Mesodermal cell (in vitro differentiated cells): ENCODE measurements around the gene PROP1.
"Not testable (repeated sequence)": the region's sequence is repeated elsewhere in the genome, so short reads cannot be mapped to it uniquely, and the experiment has no call there.

Experiments
- H3K27ac ChIP-seq: 2 replicates; pipeline ENCODE4 v1.7.0; 2013; ENCODE audit warnings: mild to moderate bottlenecking, low read depth, low read length, moderate library complexity; ENCODE audit not compliant: severe bottlenecking
- H3K36me3 ChIP-seq: 2 replicates; pipeline ENCODE4 v1.7.1; 2013; ENCODE audit warnings: mild to moderate bottlenecking, low read length, moderate library complexity; ENCODE audit not compliant: control insufficient read depth, insufficient read depth
- H3K4me1 ChIP-seq: one replicate; pipeline ENCODE4 v1.7.1; 2013; ENCODE audit warnings: mild to moderate bottlenecking, low read length; ENCODE audit not compliant: insufficient read depth, control insufficient read depth, poor library complexity, severe bottlenecking
- H3K4me3 ChIP-seq: 2 replicates; pipeline ENCODE4 v1.7.0; 2013; ENCODE audit warnings: low read length, control low read depth, mild to moderate bottlenecking; ENCODE audit not compliant: insufficient read depth, poor library complexity, severe bottlenecking; ENCODE audit errors: extremely low read depth
- H3K9me3 ChIP-seq: 2 replicates; pipeline ENCODE4 v1.7.1; 2013; ENCODE audit warnings: mild to moderate bottlenecking, low read length, moderate library complexity; ENCODE audit not compliant: control insufficient read depth
- WGBS, 2 experiments: methylation state at CpG; one replicate each; pipeline ENCODE4 v1.1.5; 2013; ENCODE audit warnings: missing lambda C conversion rate in 2 of 2; ENCODE audit not compliant: insufficient coverage in 2 of 2; 5-methylcytosine and 5-hydroxymethylcytosine counted together

Gene PROP1

GRCh38 chr5:177981296-177982071, 14.6 kb downstream of the PROP1 start:
- H3K9me3 ChIP-seq, result no peaks in the 10 kb centered on the region
- H3K4me1 ChIP-seq, result no peaks in the 10 kb centered on the region
- no peaks in the 10 kb centered on the region for H3K36me3 ChIP-seq
- WGBS, 2 experiments, result 90% methylated on average over 16 to 21 of the region's 26 CpGs
- no peak overlapping the region for H3K4me3 ChIP-seq
- H3K27ac ChIP-seq, result no peak overlapping the region

- WGBS, 2 experiments, result 54 to 80% methylated on average over 8 of the region's 10 CpGs
Measured at GRCh38 chr5:177980743-177981151, 15.3 kb downstream of the PROP1 start.

GRCh38 chr5:177977600-177977999, 18.4 kb downstream of the PROP1 start:
- H3K27ac ChIP-seq, H3K36me3 ChIP-seq, H3K4me3 ChIP-seq, H3K4me1 ChIP-seq, H3K9me3 ChIP-seq: not testable (repeated sequence)
- 86 to 92% methylated on average over 2 of the region's 8 CpGs for WGBS, 2 experiments

More at GRCh38 chr5:177980743-177981151, 15.3 kb downstream of the PROP1 start:
- H3K4me3 ChIP-seq, result no peak overlapping the region
- H3K9me3 ChIP-seq, result no peaks in the 10 kb centered on the region
- H3K4me1 ChIP-seq, result no peaks in the 10 kb centered on the region
- H3K27ac ChIP-seq, result no peak overlapping the region
- no peaks in the 10 kb centered on the region for H3K36me3 ChIP-seq

DNA sequence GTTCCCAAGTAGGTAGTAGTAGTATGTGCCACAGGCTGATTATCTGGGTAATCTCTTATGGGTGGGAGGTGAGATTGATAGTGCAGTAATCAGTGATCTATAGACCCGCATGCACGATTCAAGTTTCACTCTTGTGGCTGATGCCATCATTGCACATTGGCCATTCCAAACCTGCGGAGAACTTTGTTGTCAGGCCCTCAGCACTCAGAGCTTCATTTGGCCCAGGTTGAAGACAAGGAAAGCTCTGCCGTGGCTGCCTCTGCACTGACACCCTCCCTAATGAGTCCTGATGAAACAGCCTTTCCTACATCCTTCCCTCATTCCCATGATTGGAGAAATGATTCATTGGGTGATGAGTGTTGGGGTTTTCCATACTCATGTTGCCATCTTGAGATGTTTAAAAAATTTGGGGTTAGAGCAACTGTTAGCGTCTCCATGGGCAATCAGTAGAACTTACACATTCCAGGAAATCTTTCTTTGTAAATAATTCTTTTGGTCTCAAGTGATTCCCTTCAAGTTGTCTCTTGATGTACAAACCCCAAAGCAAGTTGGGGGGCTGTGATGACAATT, 22.9 kb downstream of the PROP1 start:
- Histone ChIP-seq H3K9me3 (no peaks in the 10 kb centered on the region), H3K36me3 (no peaks in the 10 kb centered on the region), H3K4me3 (no peak overlapping the region), H3K4me1 (no peaks in the 10 kb centered on the region), H3K27ac (no peak overlapping the region)
- 95 to 100% methylated on average over 3 to 4 of the region's 5 CpGs for WGBS, 2 experiments

DNA sequence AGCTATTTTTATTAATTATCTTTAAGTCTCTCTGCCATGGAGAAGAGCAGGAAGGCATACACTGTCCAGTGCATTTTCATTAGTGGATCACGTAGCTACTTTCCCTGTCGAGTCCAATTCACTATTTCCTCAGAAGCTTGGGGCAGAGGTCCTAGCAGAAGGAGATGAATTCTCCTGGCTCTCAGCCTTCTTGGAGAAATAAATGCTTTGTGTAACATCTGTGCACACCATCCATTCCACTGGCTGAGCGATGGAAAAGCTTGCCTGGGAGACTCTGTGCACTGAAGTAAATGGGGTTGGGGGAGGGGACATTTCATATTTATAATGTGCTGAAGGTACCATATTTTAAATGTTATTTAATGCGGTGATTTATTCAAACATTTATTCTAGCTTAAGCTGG, 23.4 kb downstream of the PROP1 start:
- Histone ChIP-seq H3K4me3 (no peak overlapping the region), H3K4me1 (no peaks in the 10 kb centered on the region), H3K27ac (no peak overlapping the region), H3K36me3 (no peaks in the 10 kb centered on the region), H3K9me3 (no peaks in the 10 kb centered on the region)
- 89 to 100% methylated on average over 3 to 4 of the region's 4 CpGs for WGBS, 2 experiments

GRCh38 chr5:177972014-177972413, 24.0 kb downstream of the PROP1 start:
- not testable (repeated sequence) for H3K4me1 ChIP-seq, H3K4me3 ChIP-seq, H3K27ac ChIP-seq, H3K9me3 ChIP-seq, H3K36me3 ChIP-seq
- 97 to 100% methylated on average over 5 of the region's 10 CpGs for WGBS, 2 experiments

DNA sequence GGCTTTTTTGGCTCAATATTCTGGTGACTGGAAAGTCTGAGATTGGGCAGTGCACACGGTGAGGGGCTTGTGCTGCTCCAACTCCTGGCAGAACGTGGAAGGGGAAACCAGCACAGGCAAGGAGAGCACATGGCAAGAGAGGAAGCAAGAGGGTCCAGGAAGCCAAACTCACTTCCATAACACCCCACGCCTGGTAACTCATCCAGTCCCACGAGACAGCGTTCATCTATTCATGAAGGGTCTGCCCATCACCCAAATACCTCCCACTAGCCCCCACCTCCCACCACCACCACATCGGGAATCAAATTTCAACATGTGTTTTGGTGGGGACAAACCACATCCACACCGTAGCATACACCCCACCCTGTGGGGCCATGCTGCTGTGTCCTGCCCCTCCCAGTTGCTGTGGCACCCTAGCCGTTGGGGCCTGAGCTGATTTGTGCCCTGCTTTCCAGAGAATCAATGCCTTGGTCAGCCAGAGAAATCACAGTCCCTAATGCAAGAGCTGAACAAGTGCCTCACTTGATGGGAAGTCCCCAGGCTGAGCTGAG, 27.3 kb downstream of the PROP1 start:
- Histone ChIP-seq H3K4me3 (no peak overlapping the region), H3K9me3 (no peaks in the 10 kb centered on the region), H3K27ac (no peak overlapping the region), H3K4me1 (no peaks in the 10 kb centered on the region), H3K36me3 (no peaks in the 10 kb centered on the region)
- 91 to 96% methylated on average over 5 to 7 of the region's 8 CpGs for WGBS, 2 experiments

- Histone ChIP-seq H3K27ac (no peak overlapping the region), H3K4me1 (no peaks in the 10 kb centered on the region), H3K9me3 (no peaks in the 10 kb centered on the region), H3K4me3 (no peak overlapping the region), H3K36me3 (no peaks in the 10 kb centered on the region)
- 92 to 94% methylated on average over 5 to 6 of the region's 9 CpGs for WGBS, 2 experiments
Measured at GRCh38 chr5:177967221-177967887, 28.7 kb downstream of the PROP1 start.

DNA sequence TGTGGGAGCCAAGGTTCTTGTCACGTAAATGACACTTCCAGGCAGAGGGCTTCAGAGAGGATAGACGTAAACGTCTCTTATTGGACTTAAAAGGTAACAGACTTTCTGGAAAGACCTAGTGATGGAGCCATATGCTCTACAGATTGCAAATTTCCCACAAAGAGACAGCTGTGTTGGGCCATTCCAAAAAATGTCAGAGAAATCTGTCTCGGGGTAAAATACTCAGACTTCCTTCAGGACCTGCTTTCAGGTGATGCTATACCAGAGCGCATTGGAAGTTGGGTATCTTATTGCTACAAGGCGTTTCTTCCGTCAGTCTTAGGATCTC, 29.2 kb downstream of the PROP1 start:
- Histone ChIP-seq H3K36me3 (no peaks in the 10 kb centered on the region), H3K4me3 (no peak overlapping the region), H3K27ac (no peak overlapping the region), H3K4me1 (no peaks in the 10 kb centered on the region), H3K9me3 (no peaks in the 10 kb centered on the region)
- 78 to 91% methylated on average over 5 to 7 of the region's 7 CpGs for WGBS, 2 experiments

GRCh38 chr5:177966009-177966838, 29.8 kb downstream of the PROP1 start:
- Histone ChIP-seq H3K9me3 (no peaks in the 10 kb centered on the region), H3K27ac (no peak overlapping the region), H3K36me3 (no peaks in the 10 kb centered on the region), H3K4me3 (no peak overlapping the region), H3K4me1 (no peaks in the 10 kb centered on the region)
- 89 to 93% methylated on average over 15 to 17 of the region's 19 CpGs for WGBS, 2 experiments
